Stimulated activated CD4-positive, alpha-beta T cell treated with anti-CD3 and anti-CD28 coated beads, Interleukin-15, amount 100 ng/mL, for 24 hours (primary cell): ENCODE results near the gene CD151.

Experiments
- DNase-seq: peaks from one replicate; pipeline ENCODE4 v3.0.0-alpha.2; 2020

The CD151 gene

GRCh38 chr11:797296-798092 lies 35.3 kb upstream of the CD151 start:
- DNase-seq = peak; percentile 86

DNA sequence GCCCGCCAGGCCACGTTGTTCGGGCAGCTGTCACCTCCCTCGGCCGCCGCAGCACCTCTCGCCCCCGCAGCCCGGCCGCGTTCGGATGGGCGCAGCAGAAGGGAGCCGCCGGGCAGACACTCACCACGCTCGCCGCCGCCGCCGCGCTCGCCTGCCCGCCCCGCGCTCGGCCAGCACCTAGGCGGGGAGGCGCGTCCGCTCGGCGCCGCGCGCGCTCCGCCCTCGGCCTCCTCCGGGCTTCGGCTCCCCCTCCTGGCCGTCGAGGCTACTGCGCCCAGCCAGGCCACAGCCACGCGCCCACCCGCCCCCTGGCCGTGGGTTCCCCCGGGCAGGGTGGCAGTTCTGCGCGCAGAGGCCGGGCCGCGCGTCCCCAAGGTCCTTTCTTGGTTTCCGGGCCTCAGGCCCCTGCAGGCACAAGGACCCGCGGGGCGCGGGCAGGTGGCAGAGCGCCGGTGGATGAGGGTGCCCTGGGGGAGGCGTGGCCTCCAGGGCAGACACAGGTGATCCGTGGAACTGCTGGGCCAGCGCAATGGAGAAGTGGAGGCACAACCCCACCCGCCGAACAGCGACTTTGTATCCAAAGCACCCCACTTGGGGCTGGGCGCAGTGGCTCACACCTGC lies 34.5 kb upstream of the CD151 start, which contains the start of gene SLC25A22:
SLC25A22 (minus strand) TSS at position 189 of the 621 bp plus-strand sequence. CDS start 3,275 bp downstream, outside the sequence.
- peak; percentile 91 for DNase-seq

DNA sequence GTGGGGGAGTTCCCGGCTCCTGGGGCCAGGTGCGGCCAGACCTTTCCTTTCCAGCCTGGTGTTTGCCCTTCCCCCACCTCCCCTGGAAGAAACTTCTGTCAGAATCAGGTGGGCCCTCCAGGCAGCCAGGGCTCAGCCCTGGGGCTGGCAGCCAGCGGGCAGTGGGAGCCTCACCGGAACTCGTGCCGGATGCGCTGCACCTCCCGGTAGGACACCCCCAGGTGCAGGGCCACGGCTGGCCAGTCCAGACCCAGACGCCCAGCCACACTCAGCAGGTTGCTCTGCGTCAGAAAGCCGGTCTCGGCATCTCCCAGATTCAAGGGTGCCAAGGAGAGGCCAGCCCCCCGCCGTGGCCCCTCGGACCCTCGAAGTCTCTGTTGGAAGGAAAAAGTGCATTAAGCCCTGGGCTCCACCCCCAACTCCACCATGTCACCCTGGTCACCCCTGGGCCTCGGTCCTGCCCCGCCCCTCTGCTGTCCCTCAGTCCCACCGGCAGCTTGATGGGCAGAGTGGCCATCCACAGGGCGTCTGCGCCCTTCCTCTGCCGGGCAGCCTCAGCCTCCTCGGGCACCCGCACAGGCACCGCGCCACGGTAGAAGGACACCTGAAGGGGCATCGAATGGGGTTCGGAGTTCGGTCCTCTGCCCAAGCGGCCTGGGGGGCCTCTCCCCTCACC lies 33.0 kb upstream of the CD151 start:
- no peak for DNase-seq

GRCh38 chr11:800473-800872 lies 32.3 kb upstream of the CD151 start:
- DNase-seq = no peak

- DNase-seq = no peak
Measured at GRCh38 chr11:801097-801780, 31.5 kb upstream of the CD151 start.

GRCh38 chr11:802018-802617 lies 30.6 kb upstream of the CD151 start:
- DNase-seq = no peak

- no peak for DNase-seq
Measured at GRCh38 chr11:802693-803466, 29.9 kb upstream of the CD151 start.

- DNase-seq = no peak
Measured at GRCh38 chr11:803467-803742, 29.3 kb upstream of the CD151 start.

GRCh38 chr11:803770-804598 lies 28.8 kb upstream of the CD151 start:
- no peak for DNase-seq

- no peak for DNase-seq
Measured at GRCh38 chr11:804599-804964, 28.2 kb upstream of the CD151 start.

DNA sequence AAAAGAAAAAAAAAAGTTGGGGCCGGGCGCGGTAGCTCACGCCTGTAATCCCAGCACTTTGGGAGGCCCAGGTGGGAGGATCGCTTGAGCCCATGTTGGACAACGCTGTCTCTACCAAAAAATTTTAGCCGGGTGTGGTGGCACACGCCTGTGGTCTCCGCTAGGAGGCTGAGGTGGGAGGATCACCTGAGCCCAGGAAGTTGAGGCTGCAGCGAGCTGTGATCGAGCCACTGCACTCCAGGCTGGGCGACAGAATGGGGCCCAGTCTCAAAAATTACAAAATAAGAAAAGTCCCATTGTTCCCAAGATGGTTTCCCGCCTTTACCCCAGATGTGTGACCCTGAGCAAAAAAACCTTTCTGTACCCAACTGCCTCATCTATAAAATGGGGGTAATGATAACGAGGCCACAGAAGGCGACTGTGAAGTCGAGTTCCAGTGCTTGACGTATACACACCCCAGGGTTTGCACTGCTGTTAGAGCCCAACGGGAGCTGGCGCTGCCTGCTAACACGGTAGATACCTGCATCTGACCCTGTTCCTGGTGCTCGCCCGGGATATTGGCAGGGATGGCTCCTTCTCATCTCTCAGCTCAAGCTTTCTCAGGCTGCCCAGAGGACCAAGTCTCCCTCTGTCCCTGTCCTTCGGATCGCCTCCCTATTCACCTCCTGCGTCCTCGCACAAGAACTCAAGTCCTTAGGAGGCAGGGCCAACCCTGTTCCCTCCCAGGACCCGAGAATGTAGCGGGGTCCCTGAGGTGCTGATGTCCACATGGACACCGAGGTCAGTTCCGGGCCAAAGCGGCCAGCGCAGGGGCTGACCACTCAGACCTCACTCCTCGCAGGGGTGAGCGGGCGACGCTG lies 24.1 kb upstream of the CD151 start:
- DNase-seq = peak; percentile 59

DNA sequence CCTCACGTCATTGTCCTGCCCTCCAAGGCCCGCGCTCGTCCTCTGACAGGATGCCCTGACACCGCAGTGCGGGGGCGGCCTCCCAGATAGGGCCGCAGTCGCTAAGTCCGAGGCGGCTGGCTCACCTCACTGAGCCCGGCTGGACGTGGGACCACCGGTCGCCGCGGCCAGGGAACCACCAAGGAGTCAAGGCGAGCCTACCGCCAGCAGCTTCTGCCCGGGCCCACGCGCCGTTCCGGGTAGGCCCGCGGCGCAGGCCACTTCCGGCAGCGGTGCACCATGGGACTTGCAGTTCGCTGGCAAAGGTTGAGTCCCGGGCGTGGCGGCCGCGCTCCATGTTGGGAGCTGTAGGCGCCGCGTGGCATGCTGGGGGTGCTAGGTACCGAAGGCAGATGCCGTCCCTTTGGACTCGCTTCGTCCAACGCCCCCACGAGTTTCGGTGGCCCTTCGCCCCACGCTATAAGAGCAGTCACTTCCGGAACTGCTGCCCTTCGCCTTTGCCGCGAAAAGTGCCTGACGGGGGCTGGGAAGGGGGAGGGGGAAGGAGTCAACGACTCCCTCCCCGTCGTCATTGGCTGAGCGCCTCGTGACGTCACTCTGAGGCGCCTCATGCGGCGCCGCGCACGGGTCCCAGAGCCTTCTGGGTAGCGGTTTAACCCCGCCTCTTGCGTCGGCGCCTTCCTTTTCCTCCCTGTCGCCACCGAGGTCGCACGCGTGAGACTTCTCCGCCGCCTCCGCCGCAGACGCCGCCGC lies 23.3 kb upstream of the CD151 start, which contains the start of gene RPLP2:
RPLP2 (plus strand) TSS at position 681 of the 753 bp plus-strand sequence. CDS start 268 bp downstream, outside the sequence.
- peak; percentile 98 for DNase-seq

DNA sequence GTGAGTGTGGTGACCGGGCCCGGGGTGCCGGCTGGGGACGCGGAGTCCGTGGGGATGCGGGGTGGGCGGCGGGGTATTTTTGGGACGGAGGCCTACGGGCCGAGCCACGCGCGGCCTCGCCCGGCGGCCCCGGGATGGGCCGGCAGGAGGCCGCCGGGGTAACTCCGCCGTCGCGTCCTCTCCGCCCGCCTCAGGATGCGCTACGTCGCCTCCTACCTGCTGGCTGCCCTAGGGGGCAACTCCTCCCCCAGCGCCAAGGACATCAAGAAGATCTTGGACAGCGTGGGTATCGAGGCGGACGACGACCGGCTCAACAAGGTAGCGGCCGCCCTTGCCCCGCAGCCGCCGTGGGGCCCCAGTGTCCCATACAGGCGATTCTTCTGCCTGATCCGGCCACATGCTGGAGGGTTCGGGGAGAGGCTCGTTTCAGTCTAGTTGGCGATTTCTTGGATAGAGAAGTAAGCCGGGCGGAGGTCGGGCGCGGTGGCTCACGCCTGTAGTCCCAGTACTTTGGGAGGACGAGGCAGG lies 22.6 kb upstream of the CD151 start:
- DNase-seq = no peak

GRCh38 chr11:811446-812245 lies 21.1 kb upstream of the CD151 start:
- no peak for DNase-seq

- no peak for DNase-seq
Measured at GRCh38 chr11:812390-812789, 20.4 kb upstream of the CD151 start.

GRCh38 chr11:813072-813455 lies 19.7 kb upstream of the CD151 start:
- no peak for DNase-seq

DNA sequence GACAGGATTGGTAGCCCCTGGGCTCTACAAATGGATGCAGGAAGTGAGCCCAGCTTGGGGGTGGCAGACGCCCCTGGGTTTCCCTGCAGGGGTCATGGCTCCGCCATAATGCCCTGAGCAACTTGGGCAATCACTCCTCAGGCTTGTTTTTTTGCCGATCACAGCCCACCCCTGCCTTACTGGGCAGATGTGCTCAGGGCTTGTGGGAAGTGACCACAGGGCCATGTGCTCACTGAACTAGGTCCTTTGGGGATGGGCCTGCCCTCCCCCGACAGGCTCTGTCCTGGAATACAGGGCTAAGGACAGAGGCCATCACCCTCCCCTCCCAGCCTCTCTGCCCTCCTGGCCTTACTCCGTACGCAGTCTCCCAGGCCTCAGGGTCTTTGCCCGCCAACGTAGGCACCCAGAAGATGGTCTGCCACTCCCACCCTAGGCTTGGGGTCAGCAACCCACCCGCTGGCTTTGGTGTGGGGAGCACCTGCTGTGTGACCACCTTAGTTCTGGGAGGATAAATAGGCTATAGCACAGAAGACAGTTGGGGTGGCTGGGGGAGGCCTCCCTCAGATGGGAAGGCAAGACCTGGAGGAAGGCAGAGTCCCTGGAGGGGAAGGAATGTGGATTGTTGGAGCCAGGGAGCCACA lies 19.2 kb upstream of the CD151 start:
- DNase-seq = no peak
